HG02759 (cell line): Measurements from ENCODE around the gene GATA6.

Experiments used
- ATAC-seq: cut with Tn5 transposase; IDR thresholded peaks from one replicate; pipeline ENCODE4 v1.9.1; 2021; ENCODE audit warnings: mild to moderate bottlenecking, moderate library complexity; ENCODE audit not compliant: unreplicated experiment

The GATA6 gene

GRCh38 chr18:22169011-22169888, at the start of gene GATA6:
TSS of gene GATA6 (plus strand) at chr18:22169589. CDS start at chr18:22171145, 1,556 bp downstream.
- peak; percentile 70 for ATAC-seq

GRCh38 chr18:22124970-22125369, 44.4 kb upstream of the GATA6 start:
- no peak for ATAC-seq

GRCh38 chr18:22128954-22129353, 40.4 kb upstream of the GATA6 start:
- no peak for ATAC-seq

- ATAC-seq: no peak
These were observed 39.6 kb upstream of the GATA6 start for GRCh38 chr18:22129778-22130177.

- ATAC-seq: no peak
These were observed 37.1 kb upstream of the GATA6 start for GRCh38 chr18:22132258-22132657.

- no peak for ATAC-seq
These were observed 36.6 kb upstream of the GATA6 start for GRCh38 chr18:22132763-22133162.

GRCh38 chr18:22136395-22136794, 33.0 kb upstream of the GATA6 start:
- no peak for ATAC-seq

- no peak for ATAC-seq
These were observed 28.2 kb upstream of the GATA6 start for GRCh38 chr18:22141211-22141610.

- ATAC-seq: no peak
These were observed 25.7 kb upstream of the GATA6 start for GRCh38 chr18:22143347-22144340.

- ATAC-seq: no peak
These were observed 24.2 kb upstream of the GATA6 start for GRCh38 chr18:22145160-22145559.

- ATAC-seq: no peak
These were observed 19.7 kb upstream of the GATA6 start for GRCh38 chr18:22149710-22150109.

GRCh38 chr18:22152093-22152492, 17.3 kb upstream of the GATA6 start:
- no peak for ATAC-seq

- no peak for ATAC-seq
These were observed 16.0 kb upstream of the GATA6 start for GRCh38 chr18:22153428-22153827.

GRCh38 chr18:22155584-22155983, 13.8 kb upstream of the GATA6 start:
- no peak for ATAC-seq

GRCh38 chr18:22159014-22159413, 10.4 kb upstream of the GATA6 start:
- no peak for ATAC-seq

GRCh38 chr18:22161090-22161489, 8.3 kb upstream of the GATA6 start:
- no peak for ATAC-seq

- no peak for ATAC-seq
These were observed 5.8 kb upstream of the GATA6 start for GRCh38 chr18:22163416-22164161.

GRCh38 chr18:22164337-22165048, 4.9 kb upstream of the GATA6 start:
- ATAC-seq: no peak

GRCh38 chr18:22165049-22165602, 4.3 kb upstream of the GATA6 start:
- no peak for ATAC-seq

GRCh38 chr18:22165603-22166068, 3.8 kb upstream of the GATA6 start:
- ATAC-seq: no peak
